Stimulated activated CD8-positive, alpha-beta memory T cell treated with anti-CD3 and anti-CD28 coated beads, Interleukin-4, amount 100 ng/mL, for 24 hours (primary cell): ENCODE measurements around the gene GCM1.

ENCODE experiments used
- DNase-seq: peaks from one replicate; pipeline ENCODE4 v3.0.0-alpha.2; 2020; ENCODE audit warnings: low read depth

Gene GCM1

GRCh38 chr6:53152576-53152975 lies 3.9 kb upstream of the GCM1 start:
- DNase-seq, result no peak

- no peak for DNase-seq
Measured at GRCh38 chr6:53151676-53152075, 3.0 kb upstream of the GCM1 start.

GRCh38 chr6:53144802-53145201 lies 3.8 kb downstream of the GCM1 start:
- no peak for DNase-seq

GRCh38 chr6:53143710-53144109 lies 4.9 kb downstream of the GCM1 start:
- DNase-seq, result no peak

GRCh38 chr6:53142810-53143209 lies 5.8 kb downstream of the GCM1 start:
- no peak for DNase-seq

- DNase-seq, result no peak
Measured at GRCh38 chr6:53139841-53140413, 8.7 kb downstream of the GCM1 start.

GRCh38 chr6:53136000-53136609 lies 12.5 kb downstream of the GCM1 start:
- DNase-seq, result no peak

- no peak for DNase-seq
Measured at GRCh38 chr6:53134601-53135235, 13.9 kb downstream of the GCM1 start.

- no peak for DNase-seq
Measured at GRCh38 chr6:53133961-53134360, 14.7 kb downstream of the GCM1 start.

GRCh38 chr6:53130569-53131290 lies 17.9 kb downstream of the GCM1 start:
- DNase-seq, result no peak

- no peak for DNase-seq
Measured at GRCh38 chr6:53128842-53129241, 19.8 kb downstream of the GCM1 start.

GRCh38 chr6:53125276-53125675 lies 23.4 kb downstream of the GCM1 start:
- DNase-seq, result no peak

GRCh38 chr6:53124131-53124800 lies 24.4 kb downstream of the GCM1 start:
- no peak for DNase-seq

- no peak for DNase-seq
Measured at GRCh38 chr6:53119772-53120409, 28.8 kb downstream of the GCM1 start.

- DNase-seq, result no peak
Measured at GRCh38 chr6:53119349-53119748, 29.3 kb downstream of the GCM1 start.

- DNase-seq, result no peak
Measured at GRCh38 chr6:53115741-53116140, 32.9 kb downstream of the GCM1 start.

- no peak for DNase-seq
Measured at GRCh38 chr6:53115113-53115512, 33.5 kb downstream of the GCM1 start.

- DNase-seq, result no peak
Measured at GRCh38 chr6:53113742-53114141, 34.9 kb downstream of the GCM1 start.

GRCh38 chr6:53112871-53113270 lies 35.8 kb downstream of the GCM1 start:
- DNase-seq, result no peak

- no peak for DNase-seq
Measured at GRCh38 chr6:53112404-53112803, 36.2 kb downstream of the GCM1 start.

- no peak for DNase-seq
Measured at GRCh38 chr6:53111865-53112264, 36.8 kb downstream of the GCM1 start.

GRCh38 chr6:53109612-53110011 lies 39.0 kb downstream of the GCM1 start:
- no peak for DNase-seq
